Osteoblast (primary cell): Measurements from ENCODE around the gene KLHDC10. TPM values are rescaled to one million over a fixed set of nuclear protein-coding genes. Genes with fewer than 3 reads are reported as not detected.
A peak's percentile ranks its signal among the peaks of the same experiment; 100 is the strongest.

ENCODE experiments used
- DNase-seq: peaks from one replicate; pipeline ENCODE4 v3.0.0; 2011; ENCODE audit warnings: low spot score, mixed read lengths; ENCODE audit not compliant: insufficient read length; ENCODE audit errors: missing footprints
- H2AFZ ChIP-seq: 2 replicates; pipeline ENCODE4 v1.6.0; 2011; ENCODE audit warnings: mild to moderate bottlenecking, low read length
- H3K27ac ChIP-seq: 2 replicates; pipeline ENCODE4 v1.5.1; 2011; ENCODE audit warnings: mild to moderate bottlenecking, low read depth, low read length, moderate library complexity
- H3K27me3 ChIP-seq: 2 replicates; pipeline ENCODE4 v1.6.0; 2012; ENCODE audit warnings: mild to moderate bottlenecking, control low read depth, inconsistent platforms, low read length, moderate library complexity; ENCODE audit not compliant: insufficient read depth
- H3K36me3 ChIP-seq: 2 replicates; pipeline ENCODE4 v1.5.1; 2011; ENCODE audit warnings: mild to moderate bottlenecking, low read length, control low read depth, moderate library complexity; ENCODE audit not compliant: insufficient read depth
- H3K4me1 ChIP-seq: 2 replicates; pipeline ENCODE4 v1.5.1; 2011; ENCODE audit warnings: mild to moderate bottlenecking, low read length, control low read depth, moderate library complexity; ENCODE audit not compliant: insufficient read depth
- H3K4me2 ChIP-seq: 2 replicates; pipeline ENCODE4 v1.6.0; 2011; ENCODE audit warnings: mild to moderate bottlenecking, low read length; ENCODE audit not compliant: insufficient read depth
- H3K4me3 ChIP-seq: fragments of 200-600 bp; sonication (generic); 3 replicates; pipeline ENCODE4 v1.5.1; 2012; ENCODE audit warnings: mild to moderate bottlenecking, low read length, inconsistent platforms; ENCODE audit not compliant: insufficient read depth
- H3K79me2 ChIP-seq: 2 replicates; pipeline ENCODE4 v1.6.0; 2012; ENCODE audit warnings: mild to moderate bottlenecking, low read length, control low read depth, inconsistent platforms; ENCODE audit not compliant: insufficient read depth
- H3K9me3 ChIP-seq: 2 replicates; pipeline ENCODE4 v1.5.1; 2011; ENCODE audit warnings: low read depth, low read length, control low read depth
- H4K20me1 ChIP-seq: 2 replicates; pipeline ENCODE4 v1.6.0; 2012; ENCODE audit warnings: mild to moderate bottlenecking, low read length, control low read depth; ENCODE audit not compliant: insufficient read depth
- total RNA-seq: library from RNA; depleted of rRNA; stranded (reverse); fragments of >200 nt; gene quantifications from 2 replicates; pipeline ENCODE4 v1.2.3, GENCODE V29; 2012
- TF ChIP-seq, protein P1 (sequence below): IDR thresholded peaks from 2 replicates; pipeline ENCODE4 v1.5.1; 2011; ENCODE audit warnings: mild to moderate bottlenecking, low read depth, low read length, moderate library complexity; ENCODE audit errors: extremely low read depth

Gene KLHDC10
- total RNA-seq, 1 donor, result 32.6 TPM

DNA sequence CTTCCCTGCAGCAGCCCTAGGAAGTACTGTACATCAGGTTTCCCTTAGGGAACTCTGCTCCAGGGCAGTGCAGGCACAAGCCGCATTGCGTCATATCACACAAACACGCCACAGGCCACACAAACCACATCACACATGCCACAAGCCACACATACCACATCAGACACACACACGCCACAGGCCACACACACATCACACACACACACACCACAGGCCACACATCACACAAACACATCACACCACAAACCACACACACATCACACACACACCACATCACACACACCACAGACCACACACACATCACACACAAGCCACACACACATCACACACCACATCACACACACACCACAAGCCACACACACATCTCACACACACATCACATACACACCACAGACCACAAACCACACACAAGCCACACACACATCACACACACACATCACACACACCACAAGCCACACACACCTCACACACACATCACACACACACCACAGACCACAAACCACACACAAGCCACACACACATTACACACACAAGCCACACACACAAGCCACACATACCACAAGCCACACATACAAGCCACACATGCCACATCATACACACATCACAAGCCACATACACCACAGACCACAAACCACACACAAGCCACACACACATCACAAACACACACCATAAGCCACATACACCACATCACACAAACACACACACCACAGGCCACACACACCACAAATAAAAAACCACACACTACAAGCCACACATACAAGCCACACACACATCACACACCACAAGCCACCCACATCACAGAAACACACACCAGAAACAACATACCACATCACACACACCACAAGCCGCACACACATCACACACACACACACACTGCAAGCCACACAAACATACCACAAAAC lies 81.5 kb downstream of the KLHDC10 start:
- no peak overlapping the region for H2AFZ ChIP-seq
- H3K4me1 ChIP-seq, result peaks cover 19% of the 10 kb centered on the region
- DNase-seq, result peak; percentile 83
- H3K79me2 ChIP-seq, result no peaks in the 10 kb centered on the region
- H3K27ac ChIP-seq, result peak overlapping the region; percentile 79
- peaks cover 3% of the 10 kb centered on the region for H3K9me3 ChIP-seq
- no peak overlapping the region for H3K4me2 ChIP-seq
- no peaks in the 10 kb centered on the region for H3K27me3 ChIP-seq
- H3K4me3 ChIP-seq, result no peak overlapping the region
- H4K20me1 ChIP-seq, result no peaks in the 10 kb centered on the region
- TF ChIP-seq, protein P1, sequence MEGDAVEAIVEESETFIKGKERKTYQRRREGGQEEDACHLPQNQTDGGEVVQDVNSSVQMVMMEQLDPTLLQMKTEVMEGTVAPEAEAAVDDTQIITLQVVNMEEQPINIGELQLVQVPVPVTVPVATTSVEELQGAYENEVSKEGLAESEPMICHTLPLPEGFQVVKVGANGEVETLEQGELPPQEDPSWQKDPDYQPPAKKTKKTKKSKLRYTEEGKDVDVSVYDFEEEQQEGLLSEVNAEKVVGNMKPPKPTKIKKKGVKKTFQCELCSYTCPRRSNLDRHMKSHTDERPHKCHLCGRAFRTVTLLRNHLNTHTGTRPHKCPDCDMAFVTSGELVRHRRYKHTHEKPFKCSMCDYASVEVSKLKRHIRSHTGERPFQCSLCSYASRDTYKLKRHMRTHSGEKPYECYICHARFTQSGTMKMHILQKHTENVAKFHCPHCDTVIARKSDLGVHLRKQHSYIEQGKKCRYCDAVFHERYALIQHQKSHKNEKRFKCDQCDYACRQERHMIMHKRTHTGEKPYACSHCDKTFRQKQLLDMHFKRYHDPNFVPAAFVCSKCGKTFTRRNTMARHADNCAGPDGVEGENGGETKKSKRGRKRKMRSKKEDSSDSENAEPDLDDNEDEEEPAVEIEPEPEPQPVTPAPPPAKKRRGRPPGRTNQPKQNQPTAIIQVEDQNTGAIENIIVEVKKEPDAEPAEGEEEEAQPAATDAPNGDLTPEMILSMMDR, result no peak
- H3K36me3 ChIP-seq, result peaks cover 3% of the 10 kb centered on the region

DNA sequence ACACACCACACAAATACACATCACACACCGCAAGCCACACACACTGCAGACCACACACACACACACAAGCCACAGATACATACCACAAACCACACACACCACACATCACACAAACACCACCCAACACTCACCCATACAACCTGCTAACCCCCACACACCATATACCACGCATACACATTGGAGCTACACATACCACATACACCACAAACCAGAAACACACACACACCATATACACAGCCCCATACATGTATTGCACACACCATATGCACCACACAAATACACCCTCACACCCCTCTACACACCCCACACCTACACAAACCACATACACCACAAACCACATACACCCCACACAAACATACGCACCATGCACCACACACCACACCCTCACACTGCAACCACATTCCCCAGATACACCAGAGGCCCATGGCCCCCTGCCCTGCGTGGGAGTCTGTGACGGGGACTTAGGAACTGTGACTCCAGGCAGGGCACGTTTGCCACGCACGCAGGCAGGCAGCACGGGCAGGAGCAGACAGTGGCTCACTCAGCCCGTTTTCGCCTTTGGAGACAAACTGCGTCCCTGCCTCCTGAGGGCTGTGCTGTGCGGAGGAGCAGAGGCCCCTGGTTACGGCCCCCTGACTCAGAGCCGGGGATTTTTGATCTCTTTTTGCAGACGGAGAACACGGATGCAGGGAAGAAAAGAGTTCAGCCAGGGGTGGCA lies 82.3 kb downstream of the KLHDC10 start:
- Histone ChIP-seq H3K4me3 (peak overlapping the region; percentile 61), H3K27ac (peak overlapping the region; percentile 79), H3K9me3 (peaks cover 3% of the 10 kb centered on the region), H3K27me3 (no peaks in the 10 kb centered on the region), H3K4me2 (peak overlapping the region; percentile 68), H2AFZ (peak overlapping the region; percentile 82), H3K36me3 (peaks cover 3% of the 10 kb centered on the region), H3K4me1 (peaks cover 19% of the 10 kb centered on the region), H4K20me1 (no peaks in the 10 kb centered on the region), H3K79me2 (no peaks in the 10 kb centered on the region)
- TF ChIP-seq, protein P1, result no peak
- DNase-seq, result peak; percentile 97

DNA sequence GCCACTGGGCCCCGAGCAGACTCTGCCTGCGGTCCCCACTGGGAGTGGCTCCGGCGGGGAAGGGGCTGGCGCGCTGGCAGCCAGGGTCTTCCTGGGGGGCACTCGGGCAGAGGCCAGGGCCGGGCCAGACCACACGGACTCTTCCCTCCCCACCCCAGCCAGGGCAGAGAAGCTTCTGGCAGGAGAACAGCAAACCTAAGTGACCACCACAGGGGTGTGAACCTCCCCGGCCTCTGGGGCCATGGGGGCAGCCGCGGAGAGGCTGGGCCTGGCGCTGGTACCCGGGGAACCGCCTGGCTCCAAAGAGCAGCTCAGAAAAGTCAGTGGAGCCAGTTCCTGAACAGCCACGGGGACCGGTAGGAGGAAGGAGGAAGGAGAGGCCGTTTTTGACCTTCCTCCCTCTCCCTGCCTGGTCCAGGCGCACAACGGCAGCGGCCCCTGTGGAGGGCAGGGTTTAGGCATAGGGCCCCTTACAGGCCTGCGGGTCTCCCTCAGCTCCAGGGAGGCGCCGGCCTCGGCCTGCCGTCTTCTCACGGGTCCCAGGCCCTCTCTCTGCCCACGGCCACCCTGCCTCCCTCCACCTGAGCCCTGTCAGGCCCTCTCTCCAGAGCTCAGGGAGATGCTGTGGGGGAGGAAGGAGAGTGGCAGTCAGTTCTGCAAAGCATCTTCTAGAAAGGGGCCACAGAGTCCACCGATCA lies 83.0 kb downstream of the KLHDC10 start:
- peak overlapping the region; percentile 82 for H2AFZ ChIP-seq
- H3K36me3 ChIP-seq, result peaks cover 3% of the 10 kb centered on the region
- H3K27ac ChIP-seq, result peak overlapping the region; percentile 79
- H3K4me1 ChIP-seq, result peaks cover 19% of the 10 kb centered on the region
- DNase-seq, result peak; percentile 73
- H3K27me3 ChIP-seq, result no peaks in the 10 kb centered on the region
- no peaks in the 10 kb centered on the region for H3K79me2 ChIP-seq
- no peaks in the 10 kb centered on the region for H4K20me1 ChIP-seq
- TF ChIP-seq, protein P1, result no peak
- peak overlapping the region; percentile 68 for H3K4me2 ChIP-seq
- H3K4me3 ChIP-seq, result peak overlapping the region; percentile 61
- H3K9me3 ChIP-seq, result peaks cover 3% of the 10 kb centered on the region
